GM15510 (cell line): Measurements from ENCODE around the gene CDK15.

Source experiments
- POLR2A ChIP-seq: IDR thresholded peaks from 3 replicates; pipeline ENCODE4 v1.6.1; 2011; ENCODE audit warnings: borderline replicate concordance; ENCODE audit not compliant: insufficient read length; ENCODE audit errors: extremely low read depth

Gene CDK15

GRCh38 chr2:201780674-201781493 lies 25.5 kb upstream of the CDK15 start, which contains the start of gene ALS2:
TSS of gene ALS2 (minus strand) at chr2:201780933. CDS start at chr2:201768885, 12,048 bp downstream.
- TF ChIP-seq POLR2A, result peak; percentile 68

GRCh38 chr2:201781557-201782051 lies 24.7 kb upstream of the CDK15 start:
- no peak for TF ChIP-seq POLR2A

- no peak for TF ChIP-seq POLR2A
Measured at GRCh38 chr2:201784563-201784962, 21.8 kb upstream of the CDK15 start.

GRCh38 chr2:201785135-201785534 lies 21.2 kb upstream of the CDK15 start:
- no peak for TF ChIP-seq POLR2A

- TF ChIP-seq POLR2A, result no peak
Measured at GRCh38 chr2:201786471-201786870, 19.9 kb upstream of the CDK15 start.

- TF ChIP-seq POLR2A, result no peak
Measured at GRCh38 chr2:201788371-201788770, 18.0 kb upstream of the CDK15 start.

GRCh38 chr2:201789395-201789794 lies 16.9 kb upstream of the CDK15 start:
- no peak for TF ChIP-seq POLR2A

- no peak for TF ChIP-seq POLR2A
Measured at GRCh38 chr2:201790291-201790690, 16.0 kb upstream of the CDK15 start.

- no peak for TF ChIP-seq POLR2A
Measured at GRCh38 chr2:201790989-201791388, 15.3 kb upstream of the CDK15 start.

- TF ChIP-seq POLR2A, result no peak
Measured at GRCh38 chr2:201793631-201794030, 12.7 kb upstream of the CDK15 start.

GRCh38 chr2:201794294-201794693 lies 12.0 kb upstream of the CDK15 start:
- no peak for TF ChIP-seq POLR2A

GRCh38 chr2:201795607-201796477 lies 10.5 kb upstream of the CDK15 start:
- no peak for TF ChIP-seq POLR2A

- no peak for TF ChIP-seq POLR2A
Measured at GRCh38 chr2:201796478-201796865, 9.9 kb upstream of the CDK15 start.

- TF ChIP-seq POLR2A, result no peak
Measured at GRCh38 chr2:201797175-201797840, 9.0 kb upstream of the CDK15 start.
